Naive thymus-derived CD4-positive, alpha-beta T cell (primary cell): ENCODE measurements around the gene TMEM239. TPM values are rescaled to one million over a fixed set of nuclear protein-coding genes. Genes with fewer than 3 reads are reported as not detected.
A peak's percentile ranks its signal among the peaks of the same experiment; 100 is the strongest.

Experiments
- ATAC-seq: fragments of 150-1000 bp; cut with Tn5 transposase; 2 replicates; pipeline ENCODE4 v1.10.0; 2021; ENCODE audit warnings: mild to moderate bottlenecking, moderate library complexity
- CTCF ChIA-PET: fragments of 350-600 bp; sonication (Branson Sonifier 250); formaldehyde crosslinking; loops from one replicate; lab custom pipeline; 2021; ENCODE audit warnings: antibody characterized with exemption; lab: Charles Lee
- POLR2A ChIA-PET: fragments of 350-600 bp; sonication (Branson Sonifier 250); formaldehyde crosslinking; loops from one replicate; lab custom pipeline; 2021; ENCODE audit warnings: antibody characterized with exemption, inconsistent platforms; lab: Charles Lee
- DNase-seq, 9 donors: peaks; one replicate each; pipeline versions ENCODE4 v3.0.0 to v3.0.0-alpha.2; 2020 to 2022; ENCODE audit warnings: mixed read lengths in 1 of 9
- H3K27ac ChIP-seq: one replicate; pipeline ENCODE4 v1.7.0; 2013; ENCODE audit warnings: mild to moderate bottlenecking, low read depth, low read length, moderate library complexity
- H3K27me3 ChIP-seq, 2 donors: one replicate each; pipeline ENCODE4 v1.7.0; 2013; ENCODE audit warnings: low read length in 2 of 2, mild to moderate bottlenecking in 2 of 2, moderate library complexity in 2 of 2; ENCODE audit not compliant: control insufficient read depth in 2 of 2, insufficient read depth in 2 of 2
- H3K36me3 ChIP-seq, 3 experiments: 1 replicate in 2 of 3; 2 replicates in 1 of 3; pipeline ENCODE4 v1.7.0; 2013; ENCODE audit warnings: low read length in 3 of 3, mild to moderate bottlenecking in 3 of 3, moderate library complexity in 1 of 3; ENCODE audit not compliant: insufficient read depth in 3 of 3, control insufficient read depth in 2 of 3
- H3K4me1 ChIP-seq, 2 donors: one replicate each; pipeline ENCODE4 v1.7.0; 2013; ENCODE audit warnings: low read length in 2 of 2, mild to moderate bottlenecking in 2 of 2, moderate library complexity in 1 of 2; ENCODE audit not compliant: control insufficient read depth in 2 of 2, insufficient read depth in 2 of 2
- H3K4me3 ChIP-seq: 2 replicates; pipeline ENCODE4 v1.7.0; 2013; ENCODE audit warnings: mild to moderate bottlenecking, low read length
- H3K9me3 ChIP-seq, 3 experiments: 1 replicate in 2 of 3; 2 replicates in 1 of 3; pipeline ENCODE4 v1.7.0; 2013; ENCODE audit warnings: low read length in 3 of 3; ENCODE audit not compliant: control insufficient read depth in 2 of 3
- H3K27ac Mint-ChIP-seq, 9 donors: one replicate each; pipeline ENCODE4 v1.8.0; 2020 to 2022; ENCODE audit warnings: mixed read lengths in 9 of 9, mild to moderate bottlenecking in 8 of 9, moderate library complexity in 5 of 9, inconsistent platforms in 2 of 9
- H3K27me3 Mint-ChIP-seq, 5 donors: one replicate each; pipeline ENCODE4 v1.8.0; 2021 to 2022; ENCODE audit warnings: mixed read lengths in 5 of 5, mild to moderate bottlenecking in 1 of 5
- H3K36me3 Mint-ChIP-seq, 5 donors: one replicate each; pipeline ENCODE4 v1.8.0; 2020 to 2022; ENCODE audit warnings: mixed read lengths in 5 of 5, mild to moderate bottlenecking in 3 of 5, inconsistent platforms in 1 of 5
- H3K4me1 Mint-ChIP-seq, 7 donors: one replicate each; pipeline ENCODE4 v1.8.0; 2020 to 2022; ENCODE audit warnings: mixed read lengths in 7 of 7, mild to moderate bottlenecking in 3 of 7, inconsistent platforms in 1 of 7
- H3K4me3 Mint-ChIP-seq, 10 donors: one replicate each; pipeline ENCODE4 v1.8.0; 2020 to 2022; ENCODE audit warnings: mild to moderate bottlenecking in 10 of 10, mixed read lengths in 10 of 10, moderate library complexity in 6 of 10, inconsistent platforms in 2 of 10
- H3K9me3 Mint-ChIP-seq, 11 donors: one replicate each; pipeline ENCODE4 v1.8.0; 2020 to 2022; ENCODE audit warnings: mixed read lengths in 11 of 11, mild to moderate bottlenecking in 4 of 11, inconsistent platforms in 1 of 11, moderate library complexity in 1 of 11
- intact Hi-C, 2 donors: fragments of 100-400 bp; cut with micrococcal nuclease; formaldehyde crosslinking; loops; one replicate each; pipeline ENCODE4 v1.15.1; 2023
- polyA plus RNA-seq, 2 donors: library from polyadenylated mRNA; unstranded; fragments of 300-500 nt; fragmentation: Illumina TruSeq; gene quantifications; one replicate each; pipeline ENCODE4 v1.2.3, GENCODE V29; 2021
- total RNA-seq, 6 experiments: library from RNA in 5 of 6; stranded (reverse) in 5 of 6; gene quantifications; 1 replicate in 5 of 6; 2 replicates in 1 of 6; pipeline ENCODE4 v1.2.3 and lab custom pipeline; 2021 to 2026

Gene TMEM239
- total and polyA plus RNA-seq, 7 experiments from 2014 or later: not detected

- Histone ChIP-seq H3K4me1 (no peaks in the 10 kb centered on the region), H3K27me3 (no peaks in the 10 kb centered on the region), H3K27ac (no peak overlapping the region), H3K9me3 (no peaks in the 10 kb centered on the region), H3K4me3 (no peak overlapping the region), H3K36me3 (no peaks in the 10 kb centered on the region)
- no peak for ATAC-seq
- no peak overlapping the region for H3K4me3 Mint-ChIP-seq
- DNase-seq: no peak
- H3K36me3 Mint-ChIP-seq: no peaks in the 10 kb centered on the region
- no peak overlapping the region for H3K27ac Mint-ChIP-seq
- peaks cover 0 to 6% (median 0%) of the 10 kb centered on the region in 11 donors for H3K9me3 Mint-ChIP-seq
- intact Hi-C loops: no loop called here
- H3K27me3 Mint-ChIP-seq: peaks cover 0 to 27% (median 3%) of the 10 kb centered on the region in 5 donors
- ChIA-PET CTCF (no interaction called here), POLR2A (no interaction called here)
- H3K4me1 Mint-ChIP-seq: peaks cover 0 to 4% (median 0%) of the 10 kb centered on the region in 7 donors
Measured at GRCh38 chr20:2775139-2775538, 41.0 kb upstream of the TMEM239 start.

DNA sequence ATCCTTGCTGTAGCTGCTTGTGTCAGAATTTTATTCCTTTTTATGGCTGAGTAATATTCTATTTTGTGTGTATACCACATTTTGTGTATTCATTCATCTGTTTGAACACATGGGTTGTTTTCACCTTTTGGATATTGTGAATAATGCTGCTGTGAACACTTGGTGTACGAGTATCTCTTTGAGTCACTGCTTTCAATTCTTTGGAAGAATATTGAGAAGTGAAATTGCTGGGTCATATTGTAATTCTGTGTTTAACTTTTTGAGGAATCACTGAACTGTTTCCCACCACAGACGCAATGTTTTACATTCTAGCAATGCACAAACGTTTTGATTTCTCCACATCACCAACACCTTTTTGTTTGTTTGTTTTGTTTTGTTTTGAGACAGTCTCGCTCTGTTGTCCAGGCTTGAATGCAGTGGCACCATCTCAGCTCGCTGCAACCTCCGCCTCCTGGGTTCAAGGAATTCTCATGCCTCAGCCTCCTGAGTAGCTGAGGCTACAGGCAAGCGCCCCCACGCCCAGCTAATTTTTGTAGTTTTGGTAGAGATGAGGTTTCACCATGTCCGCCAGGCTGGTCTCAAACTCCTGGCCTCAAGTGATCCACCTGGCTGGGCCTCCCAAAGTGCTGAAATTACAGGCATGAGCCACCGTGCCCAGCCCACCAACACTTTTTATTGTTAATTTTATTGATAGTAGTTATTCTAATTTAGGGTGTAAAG is 37.4 kb upstream of the TMEM239 start:
- DNase-seq (no peak), ATAC-seq (no peak)
- Histone ChIP-seq H3K27me3 (no peaks in the 10 kb centered on the region), H3K4me3 (no peak overlapping the region), H3K36me3 (no peaks in the 10 kb centered on the region), H3K4me1 (no peaks in the 10 kb centered on the region), H3K27ac (no peak overlapping the region), H3K9me3 (no peaks in the 10 kb centered on the region)
- intact Hi-C loops: no loop called here
- H3K27ac Mint-ChIP-seq: no peak overlapping the region
- CTCF ChIA-PET: no interaction called here
- peaks cover 0 to 33% (median 8%) of the 10 kb centered on the region in 5 donors for H3K27me3 Mint-ChIP-seq
- peaks cover 0 to 6% (median 0%) of the 10 kb centered on the region in 11 donors for H3K9me3 Mint-ChIP-seq
- POLR2A ChIA-PET: interaction anchor here (0.7 kb wide), 1 partner anchor 10 kb away, joined by 3 read pairs; no protein-coding TSS in a partner anchor
- peaks cover 0 to 2% (median 0%) of the 10 kb centered on the region in 7 donors for H3K4me1 Mint-ChIP-seq
- H3K36me3 Mint-ChIP-seq: no peaks in the 10 kb centered on the region
- H3K4me3 Mint-ChIP-seq: no peak overlapping the region

DNA sequence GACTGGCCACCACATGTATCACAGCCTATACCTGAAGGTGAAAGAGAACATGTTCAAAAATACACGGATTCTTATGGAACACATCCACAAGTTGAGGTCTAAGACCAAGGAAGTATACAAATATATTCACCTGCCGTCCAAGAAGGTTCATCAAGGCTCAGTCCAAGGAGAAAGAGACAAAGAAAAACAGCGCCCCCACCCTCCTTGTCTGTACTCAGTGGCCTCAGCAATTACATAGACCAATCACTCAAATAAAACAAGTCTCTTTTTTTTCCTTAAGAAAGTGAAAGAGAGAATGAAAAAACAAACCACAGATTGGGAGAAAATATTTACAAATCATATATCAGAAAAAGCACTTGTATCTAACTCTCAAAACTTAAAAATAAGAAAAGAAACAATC is 35.2 kb upstream of the TMEM239 start:
- Histone ChIP-seq H3K9me3 (no peaks in the 10 kb centered on the region), H3K27ac (no peak overlapping the region), H3K4me3 (no peak overlapping the region), H3K36me3 (no peaks in the 10 kb centered on the region), H3K27me3 (no peaks in the 10 kb centered on the region), H3K4me1 (no peaks in the 10 kb centered on the region)
- H3K36me3 Mint-ChIP-seq: no peaks in the 10 kb centered on the region
- CTCF ChIA-PET: no interaction called here
- H3K9me3 Mint-ChIP-seq: peaks cover 0 to 2% (median 0%) of the 10 kb centered on the region in 11 donors
- DNase-seq (no peak), ATAC-seq (no peak)
- H3K4me1 Mint-ChIP-seq: peaks cover 0 to 2% (median 0%) of the 10 kb centered on the region in 7 donors
- H3K27me3 Mint-ChIP-seq: peaks cover 0 to 39% (median 8%) of the 10 kb centered on the region in 5 donors
- intact Hi-C loops: no loop called here
- POLR2A ChIA-PET: no interaction called here
- H3K4me3 Mint-ChIP-seq: no peak overlapping the region
- no peak overlapping the region for H3K27ac Mint-ChIP-seq

- Mint-ChIP-seq H3K27me3 (peaks cover 0 to 37% (median 5%) of the 10 kb centered on the region in 5 donors), H3K9me3 (peaks cover 0 to 10% (median 0%) of the 10 kb centered on the region in 11 donors), H3K4me1 (peaks cover 0 to 2% (median 0%) of the 10 kb centered on the region in 7 donors), H3K27ac (no peak overlapping the region), H3K4me3 (no peak overlapping the region), H3K36me3 (no peaks in the 10 kb centered on the region)
- H3K27me3 ChIP-seq: no peaks in the 10 kb centered on the region
- POLR2A ChIA-PET: no interaction called here
- H3K27ac ChIP-seq: no peak overlapping the region
- no peaks in the 10 kb centered on the region for H3K4me1 ChIP-seq
- no peaks in the 10 kb centered on the region for H3K9me3 ChIP-seq
- CTCF ChIA-PET: no interaction called here
- DNase-seq: no peak
- intact Hi-C loops: no loop called here
- H3K4me3 ChIP-seq: no peak overlapping the region
- no peaks in the 10 kb centered on the region for H3K36me3 ChIP-seq
- no peak for ATAC-seq
Measured at GRCh38 chr20:2783908-2784566, 32.1 kb upstream of the TMEM239 start.

DNA sequence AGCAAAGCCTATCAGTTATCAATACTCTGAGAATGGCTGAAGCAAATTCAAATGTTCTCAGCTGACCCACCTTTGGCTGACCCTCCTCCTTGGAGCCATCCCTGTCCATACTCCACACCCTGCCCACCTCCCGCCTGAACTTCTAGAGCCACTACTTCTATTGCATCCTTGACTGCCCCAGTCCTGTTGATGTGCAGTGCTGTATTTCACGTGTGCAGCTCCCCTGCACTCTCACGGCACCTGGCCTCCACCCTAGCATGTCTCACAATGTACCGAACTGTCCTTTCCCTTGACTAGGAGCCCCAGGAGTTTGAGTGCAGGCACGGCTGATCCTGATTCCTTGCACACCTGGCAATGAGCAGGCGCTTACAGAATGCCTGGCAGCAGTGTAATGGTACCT is 22.7 kb upstream of the TMEM239 start:
- ChIA-PET POLR2A (no interaction called here), CTCF (no interaction called here)
- peak overlapping the region in 1 of 10 donors; percentile 15 for H3K4me3 Mint-ChIP-seq
- DNase-seq (no peak), ATAC-seq (no peak)
- no peaks in the 10 kb centered on the region for H3K36me3 Mint-ChIP-seq
- H3K36me3 ChIP-seq: no peaks in the 10 kb centered on the region
- intact Hi-C loops: no loop called here
- no peaks in the 10 kb centered on the region for H3K27me3 ChIP-seq
- H3K27ac ChIP-seq: no peak overlapping the region
- no peak overlapping the region for H3K27ac Mint-ChIP-seq
- H3K4me1 ChIP-seq: no peaks in the 10 kb centered on the region
- H3K27me3 Mint-ChIP-seq: peaks cover 31 to 42% (median 36%) of the 10 kb centered on the region in 5 donors
- no peak overlapping the region for H3K4me3 ChIP-seq
- H3K9me3 ChIP-seq: no peaks in the 10 kb centered on the region
- peaks cover 0 to 1% (median 0%) of the 10 kb centered on the region in 11 donors for H3K9me3 Mint-ChIP-seq
- H3K4me1 Mint-ChIP-seq: no peaks in the 10 kb centered on the region

GRCh38 chr20:2794202-2794748 is 21.9 kb upstream of the TMEM239 start:
- ATAC-seq (no peak), DNase-seq (no peak)
- Histone ChIP-seq H3K27ac (no peak overlapping the region), H3K9me3 (no peaks in the 10 kb centered on the region), H3K36me3 (no peaks in the 10 kb centered on the region), H3K4me3 (no peak overlapping the region), H3K27me3 (no peaks in the 10 kb centered on the region), H3K4me1 (no peaks in the 10 kb centered on the region)
- Mint-ChIP-seq H3K36me3 (no peaks in the 10 kb centered on the region), H3K9me3 (no peaks in the 10 kb centered on the region), H3K4me1 (peaks cover 3 to 6% (median 5%) of the 10 kb centered on the region in 7 donors), H3K27ac (no peak overlapping the region), H3K27me3 (peaks cover 38 to 45% (median 42%) of the 10 kb centered on the region in 5 donors), H3K4me3 (no peak overlapping the region)
- CTCF ChIA-PET: no interaction called here
- intact Hi-C loops: no loop called here
- POLR2A ChIA-PET: interaction anchor here (0.7 kb wide), 1 partner anchor 352 kb away, joined by 3 read pairs; no protein-coding TSS in a partner anchor
